HCT116 (cell line): ENCODE data around the gene PHOX2A. TPM values are rescaled to one million over a fixed set of nuclear protein-coding genes. Genes with fewer than 3 reads are reported as not detected.

Source experiments
- ATAC-seq: fragments of 200-7000 bp; cut with Tn5 transposase; 2 replicates; pipeline ENCODE4 v1.9.1; 2020; ENCODE audit warnings: mild to moderate bottlenecking, moderate library complexity
- BruUV-seq: library from RNA; stranded (reverse); fragments of 400-500 nt; replicated peaks from 2 replicates; lab custom pipeline; 2021; lab: Mats Ljungman, UMichigan
- CTCF ChIA-PET: fragments of 300-600 bp; sonication (Branson Sonifier 250); formaldehyde crosslinking; loops from one replicate; lab custom pipeline; 2021; ENCODE audit warnings: antibody characterized with exemption; lab: Charles Lee
- POLR2A ChIA-PET: fragments of 300-600, 350-600 bp; sonication (Branson Sonifier 250); formaldehyde crosslinking; loops from one replicate; lab custom pipeline; 2021; ENCODE audit warnings: antibody characterized with exemption; lab: Charles Lee
- RAD21 ChIA-PET, 2 experiments: fragments of 300-600 bp; sonication (Branson Sonifier 250); formaldehyde crosslinking; loops; one replicate each; lab custom pipeline; 2023; ENCODE audit warnings: low total read pairs in 2 of 2; ENCODE audit not compliant: uncharacterized antibody in 2 of 2, unreplicated experiment in 2 of 2, low non-redundant PET in 1 of 2; lab: Charles Lee
- DNase-seq: peaks from one replicate; pipeline ENCODE4 v3.0.0-alpha.2; 2010; ENCODE audit warnings: low read depth, low spot score
- H2AFZ ChIP-seq: fragments of 200-600 bp; shearing (Covaris generic), sonication (generic); 2 replicates; pipeline ENCODE4 v1.6.1; 2017; ENCODE audit warnings: low read depth, mixed run types, mixed read lengths, antibody characterized with exemption, low read length; ENCODE audit not compliant: poor library complexity, severe bottlenecking
- H3K27ac ChIP-seq: 2 replicates; pipeline ENCODE4 v1.5.1; 2012; ENCODE audit warnings: low read depth, low read length
- H3K27me3 ChIP-seq: fragments of 200-600 bp; sonication (generic); 2 replicates; pipeline ENCODE4 v1.6.1; 2016; ENCODE audit warnings: mixed run types, low read length, mixed read lengths; ENCODE audit not compliant: insufficient read depth
- H3K36me3 ChIP-seq, 2 experiments: fragments of 200-500 bp in 1 of 2; fragments of 200-600 bp in 1 of 2; sonication (Bioruptor generic) in 1 of 2; sonication (generic) in 1 of 2; 2 replicates each; pipeline versions ENCODE4 v1.5.1 to v1.6.1; 2014 to 2016; ENCODE audit warnings: low read length in 2 of 2, inconsistent platforms in 1 of 2, mixed read lengths in 1 of 2, mixed run types in 1 of 2; ENCODE audit not compliant: insufficient read depth in 2 of 2, control insufficient read depth in 1 of 2
- H3K4me1 ChIP-seq, 2 experiments: fragments of 200-600 bp in 1 of 2; sonication (generic) in 1 of 2; 2 replicates each; pipeline versions ENCODE4 v1.5.1 to v1.6.1; 2012 to 2017; ENCODE audit warnings: low read length in 2 of 2, inconsistent platforms in 1 of 2, mild to moderate bottlenecking in 1 of 2, mixed read lengths in 1 of 2, mixed run types in 1 of 2, moderate library complexity in 1 of 2; ENCODE audit not compliant: insufficient read depth in 2 of 2, control insufficient read depth in 1 of 2
- H3K4me2 ChIP-seq: fragments of 200-600 bp; sonication (generic); 2 replicates; pipeline ENCODE4 v1.6.1; 2017; ENCODE audit warnings: mixed run types, low read length, mixed read lengths
- H3K4me3 ChIP-seq, 2 experiments: fragments of 200-600 bp in 1 of 2; sonication (generic) in 1 of 2; replicated peaks in 1 of 2; 2 replicates each; pipeline ENCODE4 v1.5.1; 2011 to 2016; ENCODE audit warnings: low read length in 2 of 2, control low read depth in 1 of 2, low read depth in 1 of 2, mild to moderate bottlenecking in 1 of 2, mixed read lengths in 1 of 2, mixed run types in 1 of 2
- H3K79me2 ChIP-seq: fragments of 200-600 bp; sonication (generic); 2 replicates; pipeline ENCODE4 v1.6.1; 2017; ENCODE audit warnings: mild to moderate bottlenecking, mixed run types, low read length, moderate library complexity, mixed read lengths; ENCODE audit not compliant: insufficient read depth
- H3K9ac ChIP-seq: fragments of 200-600 bp; sonication (generic); 2 replicates; pipeline ENCODE4 v1.6.1; 2016; ENCODE audit warnings: low read length, mixed read lengths
- H3K9me2 ChIP-seq: fragments of 200-600 bp; sonication (generic), shearing (Covaris generic); 2 replicates; pipeline ENCODE4 v1.6.1; 2017; ENCODE audit warnings: mixed run types, mild to moderate bottlenecking, moderate library complexity; ENCODE audit not compliant: insufficient read depth
- H3K9me3 ChIP-seq, 2 experiments: fragments of 200-500 bp in 1 of 2; fragments of 200-600 bp in 1 of 2; sonication (Bioruptor generic) in 1 of 2; sonication (generic) in 1 of 2; 2 replicates each; pipeline ENCODE4 v1.6.1; 2014 to 2017; ENCODE audit warnings: low read length in 2 of 2, mixed read lengths in 2 of 2, inconsistent platforms in 1 of 2, low read depth in 1 of 2, mild to moderate bottlenecking in 1 of 2, mixed run types in 1 of 2, moderate library complexity in 1 of 2; ENCODE audit not compliant: control insufficient read depth in 1 of 2, insufficient read depth in 1 of 2
- H4K20me1 ChIP-seq: fragments of 200-600 bp; sonication (generic), shearing (Covaris generic); 2 replicates; pipeline ENCODE4 v1.6.1; 2017; ENCODE audit warnings: mixed run types, mild to moderate bottlenecking, moderate library complexity; ENCODE audit not compliant: insufficient read depth
- CBX3 ChIP-seq: IDR thresholded peaks from 2 replicates; pipeline ENCODE4 v1.6.1; 2012; ENCODE audit warnings: low read depth
- CEBPB ChIP-seq: IDR thresholded peaks from 2 replicates; pipeline ENCODE4 v1.6.1; 2012; ENCODE audit warnings: low read depth
- EGR1 ChIP-seq: IDR thresholded peaks from 2 replicates; pipeline ENCODE4 v1.6.1; 2012; ENCODE audit warnings: low read depth
- ELF1 ChIP-seq: IDR thresholded peaks from 2 replicates; pipeline ENCODE4 v1.6.1; 2012; ENCODE audit warnings: low read depth, borderline replicate concordance
- EZH2 ChIP-seq: fragments of 200-600 bp; sonication (generic); IDR thresholded peaks from 2 replicates; pipeline ENCODE4 v1.6.1; 2017; ENCODE audit warnings: antibody characterized with exemption, mixed run types
- FOSL1 ChIP-seq: IDR thresholded peaks from 2 replicates; pipeline ENCODE4 v1.6.1; 2012; ENCODE audit warnings: low read depth
- JUND ChIP-seq: IDR thresholded peaks from 2 replicates; pipeline ENCODE4 v1.6.1; 2012
- POLR2A ChIP-seq: IDR thresholded peaks from 2 replicates; pipeline ENCODE4 v1.7.0; 2011; ENCODE audit warnings: borderline replicate concordance; ENCODE audit not compliant: insufficient read depth, insufficient read length; ENCODE audit errors: extremely low read depth
- POLR2AphosphoS5 ChIP-seq: IDR thresholded peaks from 2 replicates; pipeline ENCODE4 v1.6.1; 2011; ENCODE audit warnings: mild to moderate bottlenecking, low read depth, low read length, moderate library complexity
- RAD21 ChIP-seq: IDR thresholded peaks from 2 replicates; pipeline ENCODE4 v1.6.1; 2012; ENCODE audit warnings: low read depth, mild to moderate bottlenecking
- ZFX ChIP-seq: fragments of 450-650 bp; IDR thresholded peaks from 2 replicates; pipeline ENCODE4 v1.6.1; 2017
- ZNF274 ChIP-seq: fragments of 200-500 bp; sonication (Bioruptor generic); IDR thresholded peaks from 2 replicates; pipeline ENCODE4 v1.6.1; 2014; ENCODE audit warnings: mild to moderate bottlenecking, low read depth, low read length, inconsistent platforms
- intact Hi-C: fragments of 100-400 bp; cut with micrococcal nuclease; formaldehyde crosslinking; loops from 2 replicates; pipeline ENCODE4 v1.10.0; 2022
- total RNA-seq: library from RNA; stranded (reverse); gene quantifications from one replicate; pipeline ENCODE4 v1.2.1, GENCODE V29; 2021; ENCODE audit not compliant: unreplicated experiment
- TF ChIP-seq, protein P1 (sequence below): IDR thresholded peaks from 2 replicates; pipeline ENCODE4 v1.6.1; 2012
- TF ChIP-seq, protein P2 (sequence below): IDR thresholded peaks from 2 replicates; pipeline ENCODE4 v1.6.1; 2011; ENCODE audit warnings: mild to moderate bottlenecking, low read length, moderate library complexity; ENCODE audit not compliant: insufficient replicate concordance; ENCODE audit errors: extremely low read depth
- TF ChIP-seq, protein P3 (sequence below): IDR thresholded peaks from 2 replicates; pipeline ENCODE4 v1.6.1; 2012
- TF ChIP-seq, protein P4 (sequence below): IDR thresholded peaks from 2 replicates; pipeline ENCODE4 v1.6.1; 2012; ENCODE audit warnings: low read depth

The PHOX2A gene
- total RNA-seq, 1 experiment from 2014 or later = not detected

DNA sequence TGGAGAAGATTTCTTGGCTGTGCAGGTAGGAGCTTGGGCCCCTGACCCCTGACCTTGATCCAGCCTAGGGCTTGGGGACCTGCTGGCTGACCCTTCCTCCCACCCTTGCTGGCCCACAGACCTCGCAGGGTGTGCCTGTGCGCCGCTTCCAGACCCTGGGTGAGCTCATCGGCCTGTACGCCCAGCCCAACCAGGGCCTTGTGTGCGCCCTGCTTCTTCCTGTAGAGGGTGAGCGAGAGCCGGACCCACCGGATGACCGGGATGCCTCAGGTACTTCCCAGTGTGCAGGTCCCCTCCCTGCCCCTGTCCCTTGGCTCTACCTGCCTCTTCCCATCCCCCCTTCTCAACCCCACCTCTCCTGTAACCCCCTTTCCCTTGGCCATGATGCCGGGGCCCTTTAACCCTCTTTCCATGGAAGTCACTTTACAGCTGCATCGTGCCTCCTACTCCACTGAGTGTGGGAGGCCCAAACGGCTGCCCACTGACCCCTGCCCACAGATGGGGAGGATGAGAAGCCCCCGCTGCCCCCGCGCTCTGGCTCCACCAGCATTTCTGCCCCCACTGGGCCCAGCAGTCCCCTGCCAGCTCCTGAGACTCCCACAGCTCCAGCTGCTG lies 15.6 kb downstream of the PHOX2A start:
- Histone ChIP-seq H3K4me2 (no peak overlapping the region), H3K79me2 (peaks cover 10% of the 10 kb centered on the region; the same call in 1 of the 2 replicates)
- no TSS peak for BruUV-seq

More for the DNA sequence above, 15.6 kb downstream of the PHOX2A start:
- H3K9me2 ChIP-seq = no peaks in the 10 kb centered on the region
- RAD21 ChIA-PET = no interaction called here
- no peak overlapping the region for H3K9ac ChIP-seq
- peaks cover 9 to 20% of the 10 kb centered on the region in 2 experiments; a peak in 3 of 4 replicates for H3K36me3 ChIP-seq
- H3K4me3 ChIP-seq = no peak overlapping the region
- TF ChIP-seq POLR2AphosphoS5 (no peak), RAD21 (no peak), CEBPB (no peak), JUND (no peak), EGR1 (no peak), EZH2 (no peak), ELF1 (no peak), ZFX (no peak), CBX3 (no peak), FOSL1 (no peak), ZNF274 (no peak), POLR2A (no peak)
- TF ChIP-seq, protein P1, sequence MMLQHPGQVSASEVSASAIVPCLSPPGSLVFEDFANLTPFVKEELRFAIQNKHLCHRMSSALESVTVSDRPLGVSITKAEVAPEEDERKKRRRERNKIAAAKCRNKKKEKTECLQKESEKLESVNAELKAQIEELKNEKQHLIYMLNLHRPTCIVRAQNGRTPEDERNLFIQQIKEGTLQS = no peak
- TF ChIP-seq, protein P2, sequence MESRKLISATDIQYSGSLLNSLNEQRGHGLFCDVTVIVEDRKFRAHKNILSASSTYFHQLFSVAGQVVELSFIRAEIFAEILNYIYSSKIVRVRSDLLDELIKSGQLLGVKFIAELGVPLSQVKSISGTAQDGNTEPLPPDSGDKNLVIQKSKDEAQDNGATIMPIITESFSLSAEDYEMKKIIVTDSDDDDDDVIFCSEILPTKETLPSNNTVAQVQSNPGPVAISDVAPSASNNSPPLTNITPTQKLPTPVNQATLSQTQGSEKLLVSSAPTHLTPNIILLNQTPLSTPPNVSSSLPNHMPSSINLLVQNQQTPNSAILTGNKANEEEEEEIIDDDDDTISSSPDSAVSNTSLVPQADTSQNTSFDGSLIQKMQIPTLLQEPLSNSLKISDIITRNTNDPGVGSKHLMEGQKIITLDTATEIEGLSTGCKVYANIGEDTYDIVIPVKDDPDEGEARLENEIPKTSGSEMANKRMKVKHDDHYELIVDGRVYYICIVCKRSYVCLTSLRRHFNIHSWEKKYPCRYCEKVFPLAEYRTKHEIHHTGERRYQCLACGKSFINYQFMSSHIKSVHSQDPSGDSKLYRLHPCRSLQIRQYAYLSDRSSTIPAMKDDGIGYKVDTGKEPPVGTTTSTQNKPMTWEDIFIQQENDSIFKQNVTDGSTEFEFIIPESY = no peak
- TF ChIP-seq, protein P3, sequence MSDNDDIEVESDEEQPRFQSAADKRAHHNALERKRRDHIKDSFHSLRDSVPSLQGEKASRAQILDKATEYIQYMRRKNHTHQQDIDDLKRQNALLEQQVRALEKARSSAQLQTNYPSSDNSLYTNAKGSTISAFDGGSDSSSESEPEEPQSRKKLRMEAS = no peak
- TF ChIP-seq, protein P4, sequence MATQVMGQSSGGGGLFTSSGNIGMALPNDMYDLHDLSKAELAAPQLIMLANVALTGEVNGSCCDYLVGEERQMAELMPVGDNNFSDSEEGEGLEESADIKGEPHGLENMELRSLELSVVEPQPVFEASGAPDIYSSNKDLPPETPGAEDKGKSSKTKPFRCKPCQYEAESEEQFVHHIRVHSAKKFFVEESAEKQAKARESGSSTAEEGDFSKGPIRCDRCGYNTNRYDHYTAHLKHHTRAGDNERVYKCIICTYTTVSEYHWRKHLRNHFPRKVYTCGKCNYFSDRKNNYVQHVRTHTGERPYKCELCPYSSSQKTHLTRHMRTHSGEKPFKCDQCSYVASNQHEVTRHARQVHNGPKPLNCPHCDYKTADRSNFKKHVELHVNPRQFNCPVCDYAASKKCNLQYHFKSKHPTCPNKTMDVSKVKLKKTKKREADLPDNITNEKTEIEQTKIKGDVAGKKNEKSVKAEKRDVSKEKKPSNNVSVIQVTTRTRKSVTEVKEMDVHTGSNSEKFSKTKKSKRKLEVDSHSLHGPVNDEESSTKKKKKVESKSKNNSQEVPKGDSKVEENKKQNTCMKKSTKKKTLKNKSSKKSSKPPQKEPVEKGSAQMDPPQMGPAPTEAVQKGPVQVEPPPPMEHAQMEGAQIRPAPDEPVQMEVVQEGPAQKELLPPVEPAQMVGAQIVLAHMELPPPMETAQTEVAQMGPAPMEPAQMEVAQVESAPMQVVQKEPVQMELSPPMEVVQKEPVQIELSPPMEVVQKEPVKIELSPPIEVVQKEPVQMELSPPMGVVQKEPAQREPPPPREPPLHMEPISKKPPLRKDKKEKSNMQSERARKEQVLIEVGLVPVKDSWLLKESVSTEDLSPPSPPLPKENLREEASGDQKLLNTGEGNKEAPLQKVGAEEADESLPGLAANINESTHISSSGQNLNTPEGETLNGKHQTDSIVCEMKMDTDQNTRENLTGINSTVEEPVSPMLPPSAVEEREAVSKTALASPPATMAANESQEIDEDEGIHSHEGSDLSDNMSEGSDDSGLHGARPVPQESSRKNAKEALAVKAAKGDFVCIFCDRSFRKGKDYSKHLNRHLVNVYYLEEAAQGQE = no peak
- CTCF ChIA-PET = interaction anchor here (1.0 kb wide), 1 partner anchor 10 kb away, joined by 5 read pairs; no protein-coding TSS in a partner anchor
- no peaks in the 10 kb centered on the region for H3K27me3 ChIP-seq
- no peaks in the 10 kb centered on the region for H4K20me1 ChIP-seq
- H2AFZ ChIP-seq = no peak overlapping the region
- no peaks in the 10 kb centered on the region for H3K9me3 ChIP-seq
- POLR2A ChIA-PET = no interaction called here
- H3K27ac ChIP-seq = no peak overlapping the region
- DNase-seq (no peak), ATAC-seq (no peak)
- intact Hi-C loops = loop anchor here (10.0 kb wide), 1 partner anchor 206 kb away; the partner anchor contains the start of gene CLPB
- peaks cover 9 to 22% of the 10 kb centered on the region in 2 experiments; a peak in 3 of 4 replicates for H3K4me1 ChIP-seq
